Measurements from ENCODE around the gene KCNC3.
"Not testable (repeated sequence)": the region's sequence is repeated elsewhere in the genome, so short reads cannot be mapped to it uniquely, and the experiment has no call there.

KCNC3 gene

GRCh38 chr19:50349277-50350057 is 20.3 kb upstream of the KCNC3 start:
- peaks cover 2% of the 10 kb centered on the region for H3K79me1 ChIP-seq (ENCODE audit: low read depth, low read length)
- WGBS, 2 donors (ENCODE audit: extremely low coverage in 2 of 2, insufficient read length in 2 of 2, insufficient replicate concordance in 1 of 2) = no CpG with 5 or more reads among the region's 22 CpGs

DNA sequence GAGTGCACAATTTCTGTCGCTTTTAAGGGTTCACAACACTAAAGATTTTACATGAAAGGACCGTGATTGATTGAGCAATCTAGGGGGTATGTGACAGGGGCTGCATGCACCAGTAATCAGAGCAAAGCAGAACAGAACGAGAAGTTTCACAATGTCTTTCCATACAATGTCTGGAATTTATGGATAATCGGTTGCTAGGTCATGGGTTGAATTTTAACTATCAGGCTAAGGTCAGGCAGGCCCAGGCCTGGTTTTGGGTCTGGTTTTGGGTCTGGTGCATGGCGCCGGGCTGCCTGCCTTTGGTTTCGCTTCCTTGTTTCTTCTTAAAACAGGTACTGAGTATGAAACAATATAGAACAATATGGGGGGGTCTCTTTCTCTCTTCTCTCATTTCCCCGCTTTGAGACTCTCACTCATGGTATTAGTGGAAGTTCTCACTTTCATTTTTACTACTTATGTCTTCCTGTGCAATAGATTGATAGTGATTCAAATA is 18.0 kb upstream of the KCNC3 start:
- H4K8ac ChIP-seq (ENCODE audit: low read depth, low read length); H3K4ac ChIP-seq (ENCODE audit: low read length); H3K14ac ChIP-seq (ENCODE audit: low read length); H2AK5ac ChIP-seq (ENCODE audit: low read depth, low read length); H3K9me3 ChIP-seq (replicated peaks in 1 of 2; ENCODE audit: control insufficient read depth in 2 of 2, insufficient read depth in 1 of 2, low read depth in 1 of 2, low read length in 2 of 2); H3K27ac ChIP-seq (replicated peaks; ENCODE audit: low read length); H3K23ac ChIP-seq (ENCODE audit: low read depth, low read length, poor library complexity); H3K79me1 ChIP-seq (ENCODE audit: low read depth, low read length); H3K4me2 ChIP-seq (ENCODE audit: insufficient read depth, low read length, poor library complexity, severe bottlenecking); H3K27me3 ChIP-seq (ENCODE audit: control insufficient read depth in 3 of 3, insufficient read depth in 3 of 3, low read depth in 1 of 3, low read length in 3 of 3); H2BK15ac ChIP-seq (ENCODE audit: low read length); H4K91ac ChIP-seq (ENCODE audit: low read depth, low read length, poor library complexity); H2BK120ac ChIP-seq (ENCODE audit: low read depth, low read length); H3K4me1 ChIP-seq (ENCODE audit: control insufficient read depth in 2 of 2, insufficient read depth in 1 of 2, low read depth in 1 of 2, low read length in 2 of 2); H3K18ac ChIP-seq (ENCODE audit: low read length); H3K9ac ChIP-seq (ENCODE audit: low read depth, low read length, poor library complexity); H3K4me3 ChIP-seq (ENCODE audit: low read length in 2 of 2); DNase-seq (ENCODE audit: low spot score); H2AFZ ChIP-seq (ENCODE audit: low read length); H2BK5ac ChIP-seq (ENCODE audit: low read length); H2BK12ac ChIP-seq (ENCODE audit: low read length): not testable (repeated sequence)
- no CpG with 5 or more reads among the region's 8 CpGs for WGBS, 2 donors (ENCODE audit: extremely low coverage in 2 of 2, insufficient read length in 2 of 2, insufficient replicate concordance in 1 of 2)
- H3K36me3 ChIP-seq (replicated peaks in 1 of 2; ENCODE audit: control insufficient read depth in 2 of 2, insufficient read depth in 2 of 2, low read length in 2 of 2) = peaks cover 6 to 22% of the 10 kb centered on the region in 2 donors

More at GRCh38 chr19:50349277-50350057, 20.3 kb upstream of the KCNC3 start:
- Histone ChIP-seq H3K27me3 (ENCODE audit: control insufficient read depth in 3 of 3, insufficient read depth in 3 of 3, low read depth in 1 of 3, low read length in 3 of 3) (no peaks in the 10 kb centered on the region), H4K8ac (ENCODE audit: low read depth, low read length) (no peak overlapping the region), H3K4me2 (ENCODE audit: insufficient read depth, low read length, poor library complexity, severe bottlenecking) (no peak overlapping the region), H2AFZ (ENCODE audit: low read length) (no peak overlapping the region), H2BK12ac (ENCODE audit: low read length) (no peak overlapping the region), H4K91ac (ENCODE audit: low read depth, low read length, poor library complexity) (no peak overlapping the region), H2BK120ac (ENCODE audit: low read depth, low read length) (no peak overlapping the region), H3K14ac (ENCODE audit: low read length) (no peak overlapping the region), H3K4ac (ENCODE audit: low read length) (no peak overlapping the region), H2BK5ac (ENCODE audit: low read length) (no peak overlapping the region), H3K27ac (replicated peaks; ENCODE audit: low read length) (no peak overlapping the region), H3K9me3 (replicated peaks in 1 of 2; ENCODE audit: control insufficient read depth in 2 of 2, insufficient read depth in 1 of 2, low read depth in 1 of 2, low read length in 2 of 2) (peaks cover 6 to 7% of the 10 kb centered on the region in 2 donors), H3K9ac (ENCODE audit: low read depth, low read length, poor library complexity) (no peak overlapping the region), H3K18ac (ENCODE audit: low read length) (no peak overlapping the region), H3K23ac (ENCODE audit: low read depth, low read length, poor library complexity) (no peak overlapping the region), H3K36me3 (replicated peaks in 1 of 2; ENCODE audit: control insufficient read depth in 2 of 2, insufficient read depth in 2 of 2, low read length in 2 of 2) (peaks cover 4 to 12% of the 10 kb centered on the region in 2 donors), H2BK15ac (ENCODE audit: low read length) (no peak overlapping the region), H3K4me1 (ENCODE audit: control insufficient read depth in 2 of 2, insufficient read depth in 1 of 2, low read depth in 1 of 2, low read length in 2 of 2) (peaks cover 0 to 2% of the 10 kb centered on the region in 2 donors), H3K4me3 (ENCODE audit: low read length in 2 of 2) (no peak overlapping the region), H2AK5ac (ENCODE audit: low read depth, low read length) (no peak overlapping the region)
- DNase-seq (ENCODE audit: low spot score) = no peak

- Histone ChIP-seq H3K23ac (ENCODE audit: low read depth, low read length, poor library complexity) (no peak overlapping the region), H3K79me1 (ENCODE audit: low read depth, low read length) (peaks cover 2% of the 10 kb centered on the region), H2BK120ac (ENCODE audit: low read depth, low read length) (no peak overlapping the region), H2BK5ac (ENCODE audit: low read length) (no peak overlapping the region), H3K9ac (ENCODE audit: low read depth, low read length, poor library complexity) (no peak overlapping the region), H3K4me1 (ENCODE audit: control insufficient read depth in 2 of 2, insufficient read depth in 1 of 2, low read depth in 1 of 2, low read length in 2 of 2) (peaks cover 0 to 2% of the 10 kb centered on the region in 2 donors), H2BK15ac (ENCODE audit: low read length) (no peak overlapping the region), H4K8ac (ENCODE audit: low read depth, low read length) (no peak overlapping the region), H2BK12ac (ENCODE audit: low read length) (no peak overlapping the region), H3K4me3 (ENCODE audit: low read length in 2 of 2) (no peak overlapping the region), H3K18ac (ENCODE audit: low read length) (no peak overlapping the region), H3K27me3 (ENCODE audit: control insufficient read depth in 3 of 3, insufficient read depth in 3 of 3, low read depth in 1 of 3, low read length in 3 of 3) (no peaks in the 10 kb centered on the region), H2AK5ac (ENCODE audit: low read depth, low read length) (no peak overlapping the region), H3K27ac (replicated peaks; ENCODE audit: low read length) (no peak overlapping the region), H3K9me3 (replicated peaks in 1 of 2; ENCODE audit: control insufficient read depth in 2 of 2, insufficient read depth in 1 of 2, low read depth in 1 of 2, low read length in 2 of 2) (peaks cover 6 to 19% of the 10 kb centered on the region in 2 donors), H2AFZ (ENCODE audit: low read length) (no peak overlapping the region), H3K14ac (ENCODE audit: low read length) (no peak overlapping the region), H3K4me2 (ENCODE audit: insufficient read depth, low read length, poor library complexity, severe bottlenecking) (no peak overlapping the region), H4K91ac (ENCODE audit: low read depth, low read length, poor library complexity) (no peak overlapping the region), H3K4ac (ENCODE audit: low read length) (no peak overlapping the region), H3K36me3 (replicated peaks in 1 of 2; ENCODE audit: control insufficient read depth in 2 of 2, insufficient read depth in 2 of 2, low read length in 2 of 2) (peaks cover 6 to 40% of the 10 kb centered on the region in 2 donors)
- no CpG with 5 or more reads among the region's 8 CpGs for WGBS, 2 donors (ENCODE audit: extremely low coverage in 2 of 2, insufficient read length in 2 of 2, insufficient replicate concordance in 1 of 2)
- DNase-seq (ENCODE audit: low spot score) = no peak
Measured at GRCh38 chr19:50344661-50345318, 15.6 kb upstream of the KCNC3 start.

DNA sequence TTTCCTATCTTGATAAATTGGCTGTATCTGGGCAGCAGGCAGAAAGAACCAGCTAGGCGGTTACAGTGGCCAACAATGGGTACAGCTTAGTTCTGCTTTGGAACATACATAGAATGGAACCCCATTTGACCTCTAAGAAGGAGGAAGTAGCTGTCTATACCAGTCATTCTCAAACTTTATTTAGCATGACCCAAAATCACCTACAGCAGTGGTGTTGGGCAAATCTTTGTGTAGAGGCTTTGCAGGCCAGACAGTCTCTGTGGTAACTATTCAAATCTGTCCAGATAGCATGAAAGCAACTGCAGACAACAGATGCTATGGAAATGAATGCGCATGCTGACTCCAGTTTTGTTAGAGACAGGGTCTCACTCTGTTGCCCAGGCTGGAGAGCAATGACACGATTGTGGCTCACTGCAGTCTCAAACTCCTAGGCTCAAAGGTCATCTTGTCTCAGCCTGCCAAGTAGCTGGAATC is 12.0 kb upstream of the KCNC3 start:
- no peak overlapping the region for H4K8ac ChIP-seq (ENCODE audit: low read depth, low read length)
- H3K23ac ChIP-seq (ENCODE audit: low read depth, low read length, poor library complexity) = no peak overlapping the region
- H2AK5ac ChIP-seq (ENCODE audit: low read depth, low read length) = no peak overlapping the region
- H3K9ac ChIP-seq (ENCODE audit: low read depth, low read length, poor library complexity) = no peak overlapping the region
- no peak overlapping the region for H2BK15ac ChIP-seq (ENCODE audit: low read length)
- H3K36me3 ChIP-seq (replicated peaks in 1 of 2; ENCODE audit: control insufficient read depth in 2 of 2, insufficient read depth in 2 of 2, low read length in 2 of 2) = peaks cover 15 to 62% of the 10 kb centered on the region in 2 donors
- no peak overlapping the region for H3K4me2 ChIP-seq (ENCODE audit: insufficient read depth, low read length, poor library complexity, severe bottlenecking)
- H3K4me3 ChIP-seq (ENCODE audit: low read length in 2 of 2) = no peak overlapping the region
- H2BK5ac ChIP-seq (ENCODE audit: low read length) = no peak overlapping the region
- no CpG with 5 or more reads among the region's 3 CpGs for WGBS, 2 donors (ENCODE audit: extremely low coverage in 2 of 2, insufficient read length in 2 of 2, insufficient replicate concordance in 1 of 2)
- no peak overlapping the region for H3K14ac ChIP-seq (ENCODE audit: low read length)
- no peak overlapping the region for H2AFZ ChIP-seq (ENCODE audit: low read length)
- peaks cover 2% of the 10 kb centered on the region for H3K79me1 ChIP-seq (ENCODE audit: low read depth, low read length)
- H3K9me3 ChIP-seq (replicated peaks in 1 of 2; ENCODE audit: control insufficient read depth in 2 of 2, insufficient read depth in 1 of 2, low read depth in 1 of 2, low read length in 2 of 2) = peaks cover 9 to 19% of the 10 kb centered on the region in 2 donors
- H3K4ac ChIP-seq (ENCODE audit: low read length) = no peak overlapping the region
- no peak overlapping the region for H2BK120ac ChIP-seq (ENCODE audit: low read depth, low read length)
- H3K4me1 ChIP-seq (ENCODE audit: control insufficient read depth in 2 of 2, insufficient read depth in 1 of 2, low read depth in 1 of 2, low read length in 2 of 2) = no peaks in the 10 kb centered on the region
- no peaks in the 10 kb centered on the region for H3K27me3 ChIP-seq (ENCODE audit: control insufficient read depth in 3 of 3, insufficient read depth in 3 of 3, low read depth in 1 of 3, low read length in 3 of 3)
- H4K91ac ChIP-seq (ENCODE audit: low read depth, low read length, poor library complexity) = no peak overlapping the region
- no peak overlapping the region for H3K18ac ChIP-seq (ENCODE audit: low read length)
- H3K27ac ChIP-seq (replicated peaks; ENCODE audit: low read length) = no peak overlapping the region
- H2BK12ac ChIP-seq (ENCODE audit: low read length) = no peak overlapping the region
- DNase-seq (ENCODE audit: low spot score) = no peak
